Stimulated activated CD8-positive, alpha-beta memory T cell treated with anti-CD3 and anti-CD28 coated beads, Interleukin-12 subunit alpha, Interleukin-12 subunit beta, amount 100 ng/mL, for 1 hour (primary cell): Measurements from ENCODE around the gene KIAA0753.
"Not testable (repeated sequence)": the region's sequence is repeated elsewhere in the genome, so short reads cannot be mapped to it uniquely, and the experiment has no call there.

Experiments used
- DNase-seq: peaks from one replicate; pipeline ENCODE4 v3.0.0-alpha.2; 2020; ENCODE audit warnings: low read depth

Gene KIAA0753

GRCh38 chr17:6596941-6597340, 43.6 kb downstream of the KIAA0753 start:
- no peak for DNase-seq

GRCh38 chr17:6596511-6596910, 44.0 kb downstream of the KIAA0753 start:
- no peak for DNase-seq

- no peak for DNase-seq
Measured at GRCh38 chr17:6596081-6596480, 44.4 kb downstream of the KIAA0753 start.

GRCh38 chr17:6593371-6593770, 47.1 kb downstream of the KIAA0753 start:
- DNase-seq = not testable (repeated sequence)

GRCh38 chr17:6592173-6592572, 48.3 kb downstream of the KIAA0753 start:
- no peak for DNase-seq

- DNase-seq = no peak
Measured at GRCh38 chr17:6591599-6592158, 48.8 kb downstream of the KIAA0753 start.

- DNase-seq = no peak
Measured at GRCh38 chr17:6589266-6589946, 51.1 kb downstream of the KIAA0753 start.

GRCh38 chr17:6588165-6588564, 52.3 kb downstream of the KIAA0753 start:
- DNase-seq = no peak

GRCh38 chr17:6587310-6587709, 53.2 kb downstream of the KIAA0753 start:
- DNase-seq = no peak

- DNase-seq = no peak
Measured at GRCh38 chr17:6583411-6583810, 57.1 kb downstream of the KIAA0753 start.

- no peak for DNase-seq
Measured at GRCh38 chr17:6580625-6581024, 59.9 kb downstream of the KIAA0753 start.

GRCh38 chr17:6578491-6578890, 62.0 kb downstream of the KIAA0753 start:
- DNase-seq = no peak

GRCh38 chr17:6577686-6578263, 62.7 kb downstream of the KIAA0753 start:
- DNase-seq = no peak

GRCh38 chr17:6576038-6576785, 64.3 kb downstream of the KIAA0753 start:
- no peak for DNase-seq

- DNase-seq = no peak
Measured at GRCh38 chr17:6575596-6575988, 64.9 kb downstream of the KIAA0753 start.

- peak; percentile 6 for DNase-seq
Measured at GRCh38 chr17:6574687-6575595, 65.6 kb downstream of the KIAA0753 start.

- DNase-seq = no peak
Measured at GRCh38 chr17:6573982-6574686, 66.4 kb downstream of the KIAA0753 start.

- DNase-seq = not testable (repeated sequence)
Measured at GRCh38 chr17:6573495-6573894, 67.0 kb downstream of the KIAA0753 start.

GRCh38 chr17:6572972-6573370, 67.5 kb downstream of the KIAA0753 start:
- DNase-seq = no peak

GRCh38 chr17:6571452-6571781, 69.1 kb downstream of the KIAA0753 start:
- no peak for DNase-seq

GRCh38 chr17:6570731-6571451, 69.6 kb downstream of the KIAA0753 start:
- no peak for DNase-seq
